HL-60/S4 treated with retinoic acid at 250 ng/mL for 4 days and 3 days (cell line): ENCODE results near the gene TMEM178A.

Experiments used
- in situ Hi-C: fragments of 300-500 bp; cut with MboI; formaldehyde crosslinking; loops from 2 replicates; pipeline ENCODE4 v1.7.0; 2022; ENCODE audit warnings: low sequenced_read_pairs

TMEM178A gene

GRCh38 chr2:39734445-39734844 is 68.7 kb downstream of the TMEM178A start:
- in situ Hi-C loops, result no loop called here

GRCh38 chr2:39735648-39736047 is 69.9 kb downstream of the TMEM178A start:
- in situ Hi-C loops, result no loop called here

- in situ Hi-C loops, result no loop called here
Observed at GRCh38 chr2:39736640-39737039, 70.9 kb downstream of the TMEM178A start.

GRCh38 chr2:39737661-39738060 is 71.9 kb downstream of the TMEM178A start:
- in situ Hi-C loops, result no loop called here

GRCh38 chr2:39738936-39739335 is 73.2 kb downstream of the TMEM178A start:
- in situ Hi-C loops, result no loop called here

- in situ Hi-C loops, result no loop called here
Observed at GRCh38 chr2:39739386-39739785, 73.7 kb downstream of the TMEM178A start.

GRCh38 chr2:39741871-39742270 is 76.2 kb downstream of the TMEM178A start:
- in situ Hi-C loops, result no loop called here

GRCh38 chr2:39743269-39743776 is 77.6 kb downstream of the TMEM178A start:
- in situ Hi-C loops, result no loop called here

GRCh38 chr2:39755466-39755865 is 89.7 kb downstream of the TMEM178A start:
- in situ Hi-C loops, result no loop called here

GRCh38 chr2:39757156-39757555 is 91.4 kb downstream of the TMEM178A start:
- in situ Hi-C loops, result no loop called here

- in situ Hi-C loops, result no loop called here
Observed at GRCh38 chr2:39762448-39762847, 96.7 kb downstream of the TMEM178A start.
